Esophagus muscularis mucosa (tissue), 3 donors: ENCODE results near the gene ADAMTS6.

Experiments used
- CTCF ChIP-seq, 3 experiments: fragments of 200-600 bp in 2 of 3; fragments of 450-650 bp in 1 of 3; sonication (generic) in 2 of 3; IDR thresholded peaks; one replicate each; pipeline ENCODE4 v1.5.1; 2017 to 2019; ENCODE audit warnings: antibody characterized with exemption in 3 of 3, mild to moderate bottlenecking in 2 of 3, moderate library complexity in 1 of 3
- POLR2A ChIP-seq: fragments of 450-650 bp; IDR thresholded peaks from one replicate; pipeline ENCODE4 v1.6.1; 2017; ENCODE audit warnings: antibody characterized with exemption, moderate library complexity, mild to moderate bottlenecking, low read depth
- POLR2AphosphoS5 ChIP-seq, 2 donors: sonication (generic); formaldehyde crosslinking; IDR thresholded peaks; one replicate each; pipeline ENCODE4 v1.6.1; 2017; ENCODE audit warnings: antibody characterized with exemption in 2 of 2

GRCh38 chr5:65184780-65185179 is 296.9 kb downstream of the ADAMTS6 start:
- TF ChIP-seq POLR2AphosphoS5 (IDR thresholded peaks at IDR 0.05), result no peak
- no peak for TF ChIP-seq CTCF (IDR thresholded peaks at IDR 0.05)
- TF ChIP-seq POLR2A, result no peak
